ENCODE measurements around the gene CSTA.
A peak's percentile ranks its signal among the peaks of the same experiment; 100 is the strongest.

CSTA gene, protein sequence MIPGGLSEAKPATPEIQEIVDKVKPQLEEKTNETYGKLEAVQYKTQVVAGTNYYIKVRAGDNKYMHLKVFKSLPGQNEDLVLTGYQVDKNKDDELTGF

GRCh38 chr3:122324871-122325323 is at the start of gene CSTA:
CSTA (plus strand) TSS chr3:122325248; CDS start chr3:122325293, 45 bp downstream.
- H3K27ac ChIP-seq (ENCODE audit: low read length), result no peak within 1 kb of the TSS
- peaks cover 4 to 5% of the 10 kb centered on the region in 2 donors for H3K9me3 ChIP-seq (ENCODE audit: control insufficient read depth in 1 of 2, low read length in 2 of 2)
- H3K27me3 ChIP-seq (ENCODE audit: low read depth, low read length), result no peaks in the 10 kb centered on the region

GRCh38 chr3:122281891-122282290 is 43.2 kb upstream of the CSTA start:
- Histone ChIP-seq H3K27me3 (ENCODE audit: low read depth, low read length) (no peaks in the 10 kb centered on the region), H3K36me3 (ENCODE audit: control insufficient read depth in 1 of 2, insufficient read depth in 2 of 2, low read length in 2 of 2) (no peaks in the 10 kb centered on the region), H3K27ac (ENCODE audit: low read length) (no peak overlapping the region), H3K4me3 (ENCODE audit: low read depth in 1 of 2, low read length in 2 of 2) (no peak overlapping the region), H3K4me1 (ENCODE audit: control insufficient read depth in 1 of 2, insufficient read depth in 2 of 2, low read length in 2 of 2) (no peaks in the 10 kb centered on the region), H3K9me3 (ENCODE audit: control insufficient read depth in 1 of 2, low read length in 2 of 2) (no peaks in the 10 kb centered on the region)

More at GRCh38 chr3:122324871-122325323, at the start of gene CSTA:
- peak within 1 kb of the TSS; percentile 3 to 31 for H3K4me3 ChIP-seq (ENCODE audit: low read depth in 1 of 2, low read length in 2 of 2)
- no peaks in the 10 kb centered on the region for H3K4me1 ChIP-seq (ENCODE audit: control insufficient read depth in 1 of 2, insufficient read depth in 2 of 2, low read length in 2 of 2)
- H3K36me3 ChIP-seq (ENCODE audit: control insufficient read depth in 1 of 2, insufficient read depth in 2 of 2, low read length in 2 of 2), result no peaks in the 10 kb centered on the region

DNA sequence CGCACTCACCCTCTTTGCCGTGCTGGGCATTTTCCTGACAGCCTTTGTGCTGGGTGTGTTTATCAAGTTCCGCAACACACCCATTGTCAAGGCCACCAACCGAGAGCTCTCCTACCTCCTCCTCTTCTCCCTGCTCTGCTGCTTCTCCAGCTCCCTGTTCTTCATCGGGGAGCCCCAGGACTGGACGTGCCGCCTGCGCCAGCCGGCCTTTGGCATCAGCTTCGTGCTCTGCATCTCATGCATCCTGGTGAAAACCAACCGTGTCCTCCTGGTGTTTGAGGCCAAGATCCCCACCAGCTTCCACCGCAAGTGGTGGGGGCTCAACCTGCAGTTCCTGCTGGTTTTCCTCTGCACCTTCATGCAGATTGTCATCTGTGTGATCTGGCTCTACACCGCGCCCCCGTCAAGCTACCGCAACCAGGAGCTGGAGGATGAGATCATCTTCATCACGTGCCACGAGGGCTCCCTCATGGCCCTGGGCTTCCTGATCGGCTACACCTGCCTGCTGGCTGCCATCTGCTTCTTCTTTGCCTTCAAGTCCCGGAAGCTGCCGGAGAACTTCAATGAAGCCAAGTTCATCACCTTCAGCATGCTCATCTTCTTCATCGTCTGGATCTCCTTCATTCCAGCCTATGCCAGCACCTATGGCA is 41.1 kb upstream of the CSTA start:
- H3K36me3 ChIP-seq (ENCODE audit: control insufficient read depth in 1 of 2, insufficient read depth in 2 of 2, low read length in 2 of 2), result no peaks in the 10 kb centered on the region
- no peaks in the 10 kb centered on the region for H3K9me3 ChIP-seq (ENCODE audit: control insufficient read depth in 1 of 2, low read length in 2 of 2)
- no peaks in the 10 kb centered on the region for H3K27me3 ChIP-seq (ENCODE audit: low read depth, low read length)
- no peak overlapping the region for H3K27ac ChIP-seq (ENCODE audit: low read length)
- no peaks in the 10 kb centered on the region for H3K4me1 ChIP-seq (ENCODE audit: control insufficient read depth in 1 of 2, insufficient read depth in 2 of 2, low read length in 2 of 2)
- no peak overlapping the region for H3K4me3 ChIP-seq (ENCODE audit: low read depth in 1 of 2, low read length in 2 of 2)

DNA sequence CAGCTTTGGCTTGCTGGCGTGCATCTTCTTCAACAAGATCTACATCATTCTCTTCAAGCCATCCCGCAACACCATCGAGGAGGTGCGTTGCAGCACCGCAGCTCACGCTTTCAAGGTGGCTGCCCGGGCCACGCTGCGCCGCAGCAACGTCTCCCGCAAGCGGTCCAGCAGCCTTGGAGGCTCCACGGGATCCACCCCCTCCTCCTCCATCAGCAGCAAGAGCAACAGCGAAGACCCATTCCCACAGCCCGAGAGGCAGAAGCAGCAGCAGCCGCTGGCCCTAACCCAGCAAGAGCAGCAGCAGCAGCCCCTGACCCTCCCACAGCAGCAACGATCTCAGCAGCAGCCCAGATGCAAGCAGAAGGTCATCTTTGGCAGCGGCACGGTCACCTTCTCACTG is 40.6 kb upstream of the CSTA start:
- Histone ChIP-seq H3K36me3 (ENCODE audit: control insufficient read depth in 1 of 2, insufficient read depth in 2 of 2, low read length in 2 of 2) (no peaks in the 10 kb centered on the region), H3K4me1 (ENCODE audit: control insufficient read depth in 1 of 2, insufficient read depth in 2 of 2, low read length in 2 of 2) (no peaks in the 10 kb centered on the region), H3K27ac (ENCODE audit: low read length) (no peak overlapping the region), H3K4me3 (ENCODE audit: low read depth in 1 of 2, low read length in 2 of 2) (no peak overlapping the region), H3K9me3 (ENCODE audit: control insufficient read depth in 1 of 2, low read length in 2 of 2) (no peaks in the 10 kb centered on the region), H3K27me3 (ENCODE audit: low read depth, low read length) (no peaks in the 10 kb centered on the region)

DNA sequence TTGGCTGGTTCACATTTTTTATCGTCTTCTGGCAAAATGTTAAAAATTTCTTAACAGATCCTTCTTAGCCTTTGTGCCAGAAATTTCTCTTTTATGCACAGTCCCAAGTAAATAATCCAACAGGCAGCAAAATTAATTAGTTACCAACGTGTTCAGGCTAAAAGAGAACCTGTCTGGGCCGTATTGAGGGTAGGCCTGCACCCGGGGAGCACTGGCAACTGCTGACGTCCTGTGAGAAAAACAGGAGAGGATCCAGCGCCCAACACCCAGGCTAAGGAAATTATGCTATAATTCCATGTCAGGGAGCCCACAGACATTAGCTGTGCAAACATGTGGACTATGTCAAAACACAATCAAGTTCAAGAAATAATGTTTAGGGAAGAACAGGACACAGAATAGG is 30.7 kb upstream of the CSTA start:
- Histone ChIP-seq H3K36me3 (ENCODE audit: control insufficient read depth in 1 of 2, insufficient read depth in 2 of 2, low read length in 2 of 2) (no peaks in the 10 kb centered on the region), H3K27ac (ENCODE audit: low read length) (no peak overlapping the region), H3K4me3 (ENCODE audit: low read depth in 1 of 2, low read length in 2 of 2) (no peak overlapping the region), H3K4me1 (ENCODE audit: control insufficient read depth in 1 of 2, insufficient read depth in 2 of 2, low read length in 2 of 2) (peaks cover 0 to 9% of the 10 kb centered on the region in 2 donors), H3K9me3 (ENCODE audit: control insufficient read depth in 1 of 2, low read length in 2 of 2) (no peaks in the 10 kb centered on the region), H3K27me3 (ENCODE audit: low read depth, low read length) (no peaks in the 10 kb centered on the region)

DNA sequence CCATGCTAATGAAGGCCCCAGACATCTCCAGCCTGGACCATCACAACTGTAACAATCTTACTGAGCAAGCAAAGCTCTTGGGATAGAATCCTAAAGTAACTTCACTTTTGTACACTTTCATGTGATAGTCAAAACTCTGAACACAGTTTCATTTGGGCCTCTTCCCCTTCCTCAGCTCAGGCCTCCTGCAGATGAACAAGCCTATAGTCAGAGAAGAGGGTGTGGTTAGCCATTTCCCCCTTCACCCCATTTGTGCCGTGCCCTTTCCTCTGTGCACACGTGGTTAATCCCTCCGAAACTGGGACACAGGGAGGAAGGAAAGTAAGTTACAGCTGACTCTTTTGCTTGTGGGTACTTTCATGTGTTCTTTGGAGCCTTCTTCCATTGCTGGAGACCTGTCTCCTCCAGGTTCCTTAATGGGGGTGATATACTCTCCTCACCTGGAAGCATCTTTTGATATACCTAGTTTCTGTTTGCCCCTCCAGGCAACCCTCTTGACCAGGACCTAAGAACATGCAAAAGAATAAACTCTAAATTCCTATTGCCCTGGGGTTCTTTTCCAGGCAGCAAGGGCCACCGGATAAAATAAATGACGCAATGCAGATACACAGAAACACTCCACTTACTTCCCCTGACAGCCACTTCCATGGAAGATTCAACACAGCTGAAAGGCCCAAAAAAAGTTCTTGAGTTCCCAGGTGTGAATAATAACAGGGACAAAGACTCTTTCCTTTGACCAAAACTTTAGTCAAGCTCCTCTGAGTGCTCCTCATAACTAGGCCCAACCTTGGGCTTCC is 29.6 kb upstream of the CSTA start:
- Histone ChIP-seq H3K4me1 (ENCODE audit: control insufficient read depth in 1 of 2, insufficient read depth in 2 of 2, low read length in 2 of 2) (peaks cover 0 to 9% of the 10 kb centered on the region in 2 donors), H3K4me3 (ENCODE audit: low read depth in 1 of 2, low read length in 2 of 2) (no peak overlapping the region), H3K27me3 (ENCODE audit: low read depth, low read length) (no peaks in the 10 kb centered on the region), H3K27ac (ENCODE audit: low read length) (no peak overlapping the region), H3K36me3 (ENCODE audit: control insufficient read depth in 1 of 2, insufficient read depth in 2 of 2, low read length in 2 of 2) (no peaks in the 10 kb centered on the region), H3K9me3 (ENCODE audit: control insufficient read depth in 1 of 2, low read length in 2 of 2) (no peaks in the 10 kb centered on the region)

DNA sequence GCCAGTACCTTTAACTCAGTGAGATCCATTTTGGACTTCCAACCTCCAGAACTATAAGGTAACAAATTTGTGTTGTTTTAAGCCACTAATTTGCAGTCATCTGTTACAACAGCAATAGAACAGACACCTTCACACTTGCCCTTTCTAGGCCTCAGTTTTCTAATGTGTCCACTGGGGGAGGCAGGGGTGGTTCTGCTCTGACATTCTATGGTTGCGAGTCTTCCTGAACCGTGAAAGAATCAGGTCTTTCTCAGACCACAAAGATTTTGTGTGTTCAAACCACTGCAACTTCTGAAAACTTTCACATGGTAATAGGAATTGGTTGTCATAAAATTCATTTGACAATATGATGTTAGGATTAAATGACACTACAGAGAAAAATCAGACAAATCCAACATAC is 26.8 kb upstream of the CSTA start:
- no peak overlapping the region for H3K27ac ChIP-seq (ENCODE audit: low read length)
- peaks cover 0 to 9% of the 10 kb centered on the region in 2 donors for H3K4me1 ChIP-seq (ENCODE audit: control insufficient read depth in 1 of 2, insufficient read depth in 2 of 2, low read length in 2 of 2)
- no peaks in the 10 kb centered on the region for H3K9me3 ChIP-seq (ENCODE audit: control insufficient read depth in 1 of 2, low read length in 2 of 2)
- H3K27me3 ChIP-seq (ENCODE audit: low read depth, low read length), result no peaks in the 10 kb centered on the region
- H3K4me3 ChIP-seq (ENCODE audit: low read depth in 1 of 2, low read length in 2 of 2), result no peak overlapping the region
- no peaks in the 10 kb centered on the region for H3K36me3 ChIP-seq (ENCODE audit: control insufficient read depth in 1 of 2, insufficient read depth in 2 of 2, low read length in 2 of 2)

GRCh38 chr3:122299215-122299614 is 25.8 kb upstream of the CSTA start:
- Histone ChIP-seq H3K4me3 (ENCODE audit: low read depth in 1 of 2, low read length in 2 of 2) (no peak overlapping the region), H3K27me3 (ENCODE audit: low read depth, low read length) (no peaks in the 10 kb centered on the region), H3K36me3 (ENCODE audit: control insufficient read depth in 1 of 2, insufficient read depth in 2 of 2, low read length in 2 of 2) (no peaks in the 10 kb centered on the region), H3K4me1 (ENCODE audit: control insufficient read depth in 1 of 2, insufficient read depth in 2 of 2, low read length in 2 of 2) (peaks cover 0 to 9% of the 10 kb centered on the region in 2 donors), H3K27ac (ENCODE audit: low read length) (no peak overlapping the region), H3K9me3 (ENCODE audit: control insufficient read depth in 1 of 2, low read length in 2 of 2) (no peaks in the 10 kb centered on the region)

DNA sequence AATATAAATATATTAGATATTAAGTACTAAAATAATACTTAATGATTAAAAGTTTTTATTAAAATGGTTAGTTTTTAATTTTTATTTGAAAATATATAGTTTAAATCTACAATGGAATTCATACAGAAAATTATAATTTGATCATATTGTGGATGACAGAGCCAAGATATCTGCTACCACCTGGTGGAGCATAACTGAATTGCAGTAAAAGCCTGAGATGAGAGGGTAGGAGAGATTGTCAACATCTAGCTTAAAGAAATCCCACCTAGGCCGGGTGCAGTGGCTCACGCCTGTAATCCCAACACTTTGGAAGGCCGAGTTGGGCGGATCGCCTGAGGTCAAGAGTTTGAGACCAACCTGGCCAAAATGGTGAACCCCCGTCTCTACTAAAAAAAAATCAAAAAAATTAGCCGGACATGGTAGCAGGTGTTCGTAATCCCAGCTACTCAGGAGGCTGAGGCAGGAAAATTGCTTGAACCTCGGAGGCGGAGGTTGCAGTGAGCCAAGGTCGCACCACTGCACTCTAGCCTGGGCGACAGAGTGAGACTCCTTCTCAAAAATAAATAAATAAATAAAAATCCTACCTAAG is 25.1 kb upstream of the CSTA start:
- Histone ChIP-seq H3K4me1 (ENCODE audit: control insufficient read depth in 1 of 2, insufficient read depth in 2 of 2, low read length in 2 of 2) (peaks cover 0 to 2% of the 10 kb centered on the region in 2 donors), H3K36me3 (ENCODE audit: control insufficient read depth in 1 of 2, insufficient read depth in 2 of 2, low read length in 2 of 2) (no peaks in the 10 kb centered on the region), H3K4me3 (ENCODE audit: low read depth in 1 of 2, low read length in 2 of 2) (no peak overlapping the region), H3K27me3 (ENCODE audit: low read depth, low read length) (no peaks in the 10 kb centered on the region), H3K9me3 (ENCODE audit: control insufficient read depth in 1 of 2, low read length in 2 of 2) (no peaks in the 10 kb centered on the region), H3K27ac (ENCODE audit: low read length) (no peak overlapping the region)

GRCh38 chr3:122301063-122301462 is 24.0 kb upstream of the CSTA start:
- no peaks in the 10 kb centered on the region for H3K27me3 ChIP-seq (ENCODE audit: low read depth, low read length)
- no peaks in the 10 kb centered on the region for H3K9me3 ChIP-seq (ENCODE audit: control insufficient read depth in 1 of 2, low read length in 2 of 2)
- no peak overlapping the region for H3K4me3 ChIP-seq (ENCODE audit: low read depth in 1 of 2, low read length in 2 of 2)
- H3K36me3 ChIP-seq (ENCODE audit: control insufficient read depth in 1 of 2, insufficient read depth in 2 of 2, low read length in 2 of 2), result no peaks in the 10 kb centered on the region
- no peak overlapping the region for H3K27ac ChIP-seq (ENCODE audit: low read length)
- H3K4me1 ChIP-seq (ENCODE audit: control insufficient read depth in 1 of 2, insufficient read depth in 2 of 2, low read length in 2 of 2), result no peaks in the 10 kb centered on the region

GRCh38 chr3:122305818-122306621 is 19.0 kb upstream of the CSTA start:
- Histone ChIP-seq H3K4me1 (ENCODE audit: control insufficient read depth in 1 of 2, insufficient read depth in 2 of 2, low read length in 2 of 2) (peaks cover 0 to 3% of the 10 kb centered on the region in 2 donors), H3K36me3 (ENCODE audit: control insufficient read depth in 1 of 2, insufficient read depth in 2 of 2, low read length in 2 of 2) (no peaks in the 10 kb centered on the region), H3K4me3 (ENCODE audit: low read depth in 1 of 2, low read length in 2 of 2) (no peak overlapping the region), H3K27ac (ENCODE audit: low read length) (no peak overlapping the region), H3K27me3 (ENCODE audit: low read depth, low read length) (no peaks in the 10 kb centered on the region), H3K9me3 (ENCODE audit: control insufficient read depth in 1 of 2, low read length in 2 of 2) (no peaks in the 10 kb centered on the region)

All from muscle layer of duodenum (tissue), 2 donors.